HG02840 (cell line): Measurements from ENCODE around the gene DCHS2.

Experiments used
- ATAC-seq: cut with Tn5 transposase; IDR thresholded peaks from one replicate; pipeline ENCODE4 v1.9.1; 2021; ENCODE audit warnings: mild to moderate bottlenecking, moderate library complexity, moderate number of reproducible peaks; ENCODE audit not compliant: unreplicated experiment, low FRiP score

Gene DCHS2

GRCh38 chr4:154399259-154399974 lies 92.2 kb downstream of the DCHS2 start:
- no peak for ATAC-seq

DNA sequence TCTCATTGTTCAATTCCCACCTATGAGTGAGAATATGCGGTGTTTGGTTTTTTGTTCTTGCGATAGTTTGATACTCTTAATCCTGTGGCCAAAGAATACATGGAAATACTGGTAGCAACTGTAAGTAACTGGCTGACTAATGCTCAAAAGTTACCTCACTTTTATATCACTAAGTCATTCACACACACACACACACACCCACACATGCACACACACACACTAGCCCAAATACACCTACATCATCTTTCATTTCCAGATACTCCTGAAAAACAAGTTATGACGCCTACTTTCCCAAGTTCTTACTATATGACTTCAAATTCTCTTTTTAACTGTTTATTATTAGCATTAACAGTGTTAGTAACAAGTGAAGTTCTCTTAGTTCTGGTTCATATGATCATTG lies 101.3 kb downstream of the DCHS2 start:
- no peak for ATAC-seq

GRCh38 chr4:154389148-154389547 lies 102.5 kb downstream of the DCHS2 start:
- no peak for ATAC-seq

- ATAC-seq, result no peak
Measured at GRCh38 chr4:154384012-154384411, 107.6 kb downstream of the DCHS2 start.

GRCh38 chr4:154376486-154376885 lies 115.1 kb downstream of the DCHS2 start:
- no peak for ATAC-seq

- ATAC-seq, result peak; percentile 63
Measured at GRCh38 chr4:154368060-154368459, 123.5 kb downstream of the DCHS2 start.

DNA sequence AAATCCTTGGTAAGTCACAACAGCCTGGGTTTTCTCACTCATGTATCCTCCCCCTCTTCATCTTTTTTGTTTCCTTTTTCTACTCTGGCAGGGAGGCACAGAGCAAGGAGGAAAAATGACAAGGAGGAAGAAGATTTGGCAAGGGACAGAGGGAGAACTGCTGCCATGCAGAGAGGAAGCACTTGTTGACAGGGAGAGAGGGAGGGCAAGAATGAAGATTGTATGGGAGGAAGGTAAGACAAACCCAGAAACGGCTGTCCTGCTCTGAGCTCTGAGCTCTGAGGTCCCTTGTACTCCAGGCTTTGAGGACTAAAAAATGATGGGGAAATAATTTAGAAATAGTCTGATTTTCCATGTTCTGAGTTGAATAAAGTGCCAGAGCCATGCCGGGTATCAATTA lies 123.9 kb downstream of the DCHS2 start:
- peak; percentile 32 for ATAC-seq

DNA sequence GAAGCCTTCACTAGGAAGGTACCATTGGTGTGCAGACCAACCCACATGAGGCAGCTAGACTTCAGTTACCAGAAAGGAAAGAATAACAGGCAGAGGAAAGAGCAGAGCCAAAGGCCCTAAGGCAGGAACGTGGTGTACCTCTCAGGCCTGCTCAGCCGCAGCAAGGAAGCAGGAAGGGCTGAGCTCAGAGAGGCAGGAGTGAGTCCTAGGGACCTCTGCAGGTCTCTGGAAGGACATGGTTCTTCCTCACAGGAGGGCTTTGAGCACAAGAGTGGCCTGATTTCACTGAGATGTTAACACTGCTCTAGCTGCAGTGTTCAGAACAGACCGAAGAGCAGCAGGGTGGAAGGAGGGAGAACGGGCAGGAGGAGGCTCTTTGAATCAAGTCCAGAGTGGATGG lies 124.6 kb downstream of the DCHS2 start:
- no peak for ATAC-seq

DNA sequence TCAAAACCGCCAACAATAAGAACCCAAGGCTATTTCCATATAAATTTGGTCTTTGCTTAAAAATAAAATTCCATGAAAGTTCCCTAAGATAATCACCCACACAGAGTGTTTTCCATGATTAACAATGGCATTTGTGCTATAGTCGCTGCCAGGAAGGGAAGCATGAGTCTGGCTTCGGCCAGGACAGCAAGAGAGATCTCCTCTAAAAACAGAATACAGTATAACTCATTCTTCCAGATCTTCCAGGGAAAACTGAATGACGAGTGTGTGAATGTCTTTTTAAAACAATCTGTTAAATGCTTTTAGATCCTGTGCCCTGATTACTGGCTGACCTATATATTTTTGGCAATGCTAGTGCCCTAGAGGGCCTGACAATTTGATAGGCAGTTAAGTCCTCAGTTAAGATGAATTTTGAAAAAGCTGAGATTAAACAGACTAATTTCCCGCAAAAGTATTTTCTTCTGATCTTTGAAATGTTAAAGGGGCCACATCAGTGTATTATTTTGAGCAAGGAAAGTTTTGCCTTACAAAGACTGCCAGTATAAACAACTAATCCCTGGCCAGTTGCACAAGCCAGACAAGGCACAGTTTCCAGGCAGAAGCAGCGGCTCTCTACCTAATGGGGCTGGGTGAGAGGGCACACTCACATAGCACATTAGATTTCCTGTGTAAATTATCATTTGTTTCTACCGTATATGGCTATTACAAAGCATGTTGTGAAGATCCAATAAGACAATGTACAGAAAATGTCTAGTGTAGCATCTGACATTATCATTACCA lies 127.3 kb downstream of the DCHS2 start:
- ATAC-seq, result no peak

GRCh38 chr4:154361450-154361849 lies 130.1 kb downstream of the DCHS2 start:
- ATAC-seq, result no peak

DNA sequence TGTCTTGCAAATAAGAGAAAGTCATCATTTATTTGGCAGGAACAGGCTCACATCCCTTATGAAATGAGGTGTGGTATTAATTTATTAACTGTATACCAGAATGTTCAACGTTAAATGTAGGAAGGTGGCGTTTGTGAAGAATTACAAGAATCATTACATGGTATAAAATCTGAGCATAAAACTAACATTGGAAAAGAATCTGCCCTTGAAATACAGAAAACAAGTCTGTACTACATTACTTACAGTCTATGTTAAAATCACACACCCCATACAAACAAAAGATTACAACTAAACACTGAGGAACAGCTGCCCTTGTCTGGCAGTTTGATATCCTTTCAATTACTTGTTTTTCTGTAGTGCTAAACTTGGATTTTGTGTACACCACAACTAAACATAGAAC lies 131.1 kb downstream of the DCHS2 start:
- no peak for ATAC-seq

- ATAC-seq, result no peak
Measured at GRCh38 chr4:154354883-154355282, 136.7 kb downstream of the DCHS2 start.

GRCh38 chr4:154349829-154350228 lies 141.8 kb downstream of the DCHS2 start:
- no peak for ATAC-seq

- ATAC-seq, result no peak
Measured at GRCh38 chr4:154348657-154349056, 142.9 kb downstream of the DCHS2 start.

- no peak for ATAC-seq
Measured at GRCh38 chr4:154345359-154345758, 146.2 kb downstream of the DCHS2 start.

- no peak for ATAC-seq
Measured at GRCh38 chr4:154344686-154345085, 146.9 kb downstream of the DCHS2 start.

DNA sequence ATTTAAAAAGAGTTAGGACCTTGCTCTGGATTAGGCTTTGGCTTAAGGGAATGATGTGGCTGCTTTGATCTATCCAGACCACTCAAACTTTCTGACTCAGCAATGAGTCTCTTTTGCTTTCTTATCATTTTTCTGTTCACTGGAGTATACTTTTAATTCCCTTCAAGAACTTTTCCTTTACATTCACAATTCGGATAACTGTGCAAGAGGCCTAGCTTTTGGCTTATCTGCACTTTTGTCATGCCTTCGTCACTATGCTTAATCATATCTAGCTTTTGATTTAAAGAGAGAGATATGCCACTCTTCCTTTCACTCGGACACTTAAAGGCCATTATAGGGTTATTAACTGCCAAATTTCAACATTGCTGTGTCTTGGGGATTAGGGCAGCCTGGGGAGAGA lies 147.9 kb downstream of the DCHS2 start:
- no peak for ATAC-seq

- ATAC-seq, result no peak
Measured at GRCh38 chr4:154341448-154341847, 150.2 kb downstream of the DCHS2 start.

DNA sequence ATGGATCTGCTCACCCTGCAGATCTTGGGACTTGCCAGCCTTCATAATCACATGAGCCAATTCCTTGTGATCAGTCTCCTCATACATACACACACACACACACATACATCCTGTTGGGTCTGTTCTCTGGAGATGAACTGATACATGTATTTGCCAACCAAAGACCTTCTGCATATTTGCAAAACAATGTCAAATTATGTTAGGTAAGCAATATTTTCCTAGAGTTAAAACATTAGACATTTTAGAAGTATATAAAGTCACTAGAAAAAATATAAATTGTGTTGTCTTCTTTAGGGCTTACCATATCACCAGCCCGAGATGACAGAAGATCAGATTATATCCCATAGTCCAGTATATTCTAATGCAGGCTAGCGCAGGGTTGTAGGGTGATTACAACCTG lies 156.0 kb downstream of the DCHS2 start:
- ATAC-seq, result no peak

- ATAC-seq, result peak; percentile 86
Measured at GRCh38 chr4:154332681-154333421, 158.7 kb downstream of the DCHS2 start.

DNA sequence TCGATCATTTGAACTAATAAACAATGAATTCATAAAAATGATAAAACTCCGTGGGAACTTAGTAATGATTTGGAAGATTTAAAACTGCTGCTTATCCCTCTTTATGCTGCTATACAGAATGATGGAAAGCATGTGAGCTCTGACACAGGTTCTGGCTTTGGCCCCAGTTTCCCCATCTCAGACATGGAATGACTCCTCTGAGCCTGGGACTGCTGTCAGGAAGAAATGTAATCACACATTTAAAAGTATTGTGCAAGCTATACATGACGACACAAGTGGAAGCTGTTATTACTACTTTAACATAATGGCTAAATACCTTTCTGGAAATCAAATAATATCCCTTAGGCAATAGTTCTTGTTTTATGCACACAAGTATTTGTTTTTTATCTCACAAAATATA lies 161.7 kb downstream of the DCHS2 start:
- ATAC-seq, result no peak
